ENCODE results near the gene GRIA3.

The GRIA3 gene

DNA sequence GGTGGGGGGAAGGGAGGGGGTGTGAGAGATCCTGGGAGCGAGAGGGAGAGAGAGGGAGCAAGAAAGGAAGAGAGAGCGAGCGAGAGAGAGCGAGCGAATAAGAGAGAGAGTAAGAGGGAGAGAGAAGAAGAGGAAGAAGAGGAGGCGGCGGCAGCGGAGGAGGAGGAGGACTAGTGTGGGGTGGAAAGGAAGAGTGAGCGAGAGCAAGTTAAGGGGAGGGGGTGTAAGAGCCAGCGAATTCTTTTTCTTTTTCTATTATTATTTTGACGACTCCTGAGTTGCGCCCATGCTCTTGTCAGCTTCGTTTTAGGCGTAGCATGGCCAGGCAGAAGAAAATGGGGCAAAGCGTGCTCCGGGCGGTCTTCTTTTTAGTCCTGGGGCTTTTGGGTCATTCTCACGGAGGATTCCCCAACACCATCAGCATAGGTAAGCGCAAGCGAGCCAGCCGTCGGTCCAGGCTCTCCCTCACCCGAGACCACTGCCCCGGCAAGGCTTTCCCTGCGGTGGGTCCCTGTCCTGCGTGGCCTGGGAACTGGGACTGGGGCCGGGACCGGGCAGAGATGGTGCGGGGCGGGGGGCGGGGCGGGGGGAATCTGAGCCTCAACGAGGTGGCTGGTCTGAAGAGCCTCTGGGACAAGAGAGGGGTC lies at the start of gene GRIA3:
Gene GRIA3, plus strand, starts transcription at position 60 of the 647 bp plus-strand sequence. Its CDS starts 258 bp downstream, at position 318.
- DNase-seq, result no peak

DNA sequence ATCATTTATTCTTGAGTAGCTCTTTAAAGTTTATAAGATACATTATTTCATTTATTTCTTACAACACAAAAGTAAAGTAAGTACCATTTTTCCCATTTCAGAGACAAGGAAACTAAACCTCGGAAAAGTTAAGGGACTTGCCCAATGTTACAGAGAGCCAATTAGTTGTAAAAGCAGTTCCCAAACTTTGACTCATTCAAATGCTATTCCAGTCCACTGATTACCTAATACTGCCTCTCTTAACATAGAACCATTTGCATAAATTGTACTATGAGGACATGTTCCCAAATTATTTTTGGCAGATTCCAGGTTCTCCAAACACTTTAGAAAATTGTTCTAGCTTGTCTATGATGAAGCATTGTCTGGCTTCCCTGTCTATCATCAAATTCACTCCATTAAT lies 45.6 kb upstream of the GRIA3 start:
- DNase-seq, result no peak

DNA sequence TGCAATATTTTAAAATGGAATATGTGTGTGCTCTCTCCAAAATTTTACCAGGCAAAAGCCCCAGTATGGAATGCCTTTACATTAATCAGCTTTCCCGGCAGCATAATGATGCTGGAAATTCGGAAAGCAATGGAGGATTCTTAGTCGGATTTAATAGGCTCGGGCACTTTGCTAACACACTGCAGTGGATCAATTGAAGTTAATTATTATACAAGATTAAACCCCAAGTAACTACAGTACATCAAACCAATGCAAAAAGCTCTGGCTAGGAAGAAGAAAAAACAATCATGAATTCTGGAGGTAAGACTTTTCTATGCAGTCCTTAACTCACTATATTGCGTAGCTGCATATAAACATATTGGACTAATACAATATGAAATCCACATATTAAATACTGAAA lies 43.6 kb upstream of the GRIA3 start:
- DNase-seq, result no peak

DNA sequence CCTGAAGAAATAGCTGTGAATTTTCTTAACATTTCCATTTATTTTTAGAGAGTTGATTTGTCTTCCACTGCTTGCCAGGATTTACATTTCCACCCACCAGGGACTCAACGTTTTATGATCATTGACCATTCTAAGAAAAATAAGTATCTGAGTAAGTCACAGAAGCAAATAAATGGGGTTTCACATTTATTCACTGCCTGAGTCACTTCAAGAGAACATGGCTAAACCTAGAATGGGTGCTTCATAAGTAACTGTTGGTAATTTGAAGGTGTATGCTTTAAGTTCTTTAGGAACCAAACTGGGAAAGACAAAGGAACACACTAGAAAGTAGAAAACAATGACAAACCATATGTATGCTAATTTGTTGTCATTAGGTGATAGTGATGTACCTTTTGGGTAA lies 43.2 kb upstream of the GRIA3 start:
- DNase-seq, result no peak

DNA sequence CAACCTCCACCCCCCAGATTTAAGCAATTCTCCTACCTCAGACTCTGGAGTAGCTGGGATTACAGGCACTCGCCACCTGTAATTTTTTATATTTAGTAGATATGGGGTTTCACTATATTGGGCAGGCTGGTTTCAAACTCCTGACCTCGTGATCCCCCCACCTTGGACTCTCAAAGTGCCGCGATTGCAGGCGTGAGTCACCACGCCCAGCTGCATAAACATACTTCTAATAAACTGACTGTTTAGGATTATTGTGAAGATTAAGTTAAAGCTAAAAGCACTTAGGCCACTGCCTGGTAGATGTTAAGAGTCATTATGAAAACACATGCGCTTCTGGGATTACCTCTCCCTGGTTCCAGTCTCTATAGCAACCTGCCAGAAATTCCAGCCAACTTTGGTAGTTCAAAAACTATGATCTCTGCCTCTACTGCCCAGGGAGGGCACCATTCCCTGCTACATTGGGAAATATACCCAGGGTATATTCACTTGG lies 30.2 kb upstream of the GRIA3 start:
- no peak for DNase-seq

DNA sequence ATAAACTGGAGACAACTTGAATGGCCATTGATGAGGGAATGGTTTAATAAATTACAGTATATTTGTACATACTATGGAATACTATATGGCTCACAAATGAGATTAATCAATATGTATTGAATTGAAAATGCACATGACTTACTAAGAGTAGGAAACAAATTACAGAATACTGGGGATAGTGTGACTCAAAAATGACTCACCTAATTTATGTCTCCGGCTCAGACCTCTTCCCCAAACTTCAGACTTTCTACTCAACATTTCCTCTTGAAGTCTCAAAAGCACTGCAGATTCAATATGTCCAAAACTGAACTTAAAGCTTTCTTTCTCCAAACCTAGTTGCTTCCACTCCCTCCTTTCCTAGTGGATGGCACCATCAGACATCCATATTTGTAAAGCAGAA lies 28.8 kb upstream of the GRIA3 start:
- no peak for DNase-seq

DNA sequence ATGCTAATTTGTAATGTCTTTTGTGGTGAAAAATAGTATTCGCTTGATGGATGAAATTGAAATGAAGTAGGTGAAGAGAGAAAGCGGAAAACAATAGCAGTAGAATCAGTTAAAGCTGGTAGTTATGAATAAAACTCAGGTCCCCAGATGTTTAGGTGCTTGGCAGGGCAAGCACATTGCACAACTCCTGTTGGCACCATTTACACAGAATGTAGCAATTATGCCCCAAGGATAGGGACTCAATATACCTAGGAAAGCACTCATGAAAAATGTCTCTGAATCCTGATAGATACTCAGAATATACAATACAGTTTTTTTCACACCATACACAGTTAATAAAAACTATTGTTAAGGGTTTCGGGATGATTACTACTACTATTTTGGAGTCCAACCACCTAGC lies 26.5 kb upstream of the GRIA3 start:
- DNase-seq, result no peak

DNA sequence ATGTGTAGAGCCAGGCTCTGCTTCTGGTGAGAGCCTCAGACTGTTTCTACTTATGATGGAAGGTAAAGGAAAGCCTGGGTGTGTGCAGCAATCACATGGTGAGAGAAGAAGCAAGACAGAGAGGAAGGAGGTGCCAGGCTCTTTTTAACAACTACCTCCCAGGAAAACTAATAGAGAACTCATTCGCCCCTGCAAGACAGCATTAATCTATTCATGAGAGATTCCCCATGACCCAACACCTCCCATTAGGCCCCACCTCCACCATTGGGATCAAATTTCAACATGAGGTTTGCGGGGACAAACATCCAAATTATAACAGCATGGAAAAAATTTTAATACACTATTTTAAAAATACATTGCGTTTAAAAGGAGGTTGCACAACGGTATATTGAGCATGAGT lies 24.7 kb upstream of the GRIA3 start:
- no peak for DNase-seq

DNA sequence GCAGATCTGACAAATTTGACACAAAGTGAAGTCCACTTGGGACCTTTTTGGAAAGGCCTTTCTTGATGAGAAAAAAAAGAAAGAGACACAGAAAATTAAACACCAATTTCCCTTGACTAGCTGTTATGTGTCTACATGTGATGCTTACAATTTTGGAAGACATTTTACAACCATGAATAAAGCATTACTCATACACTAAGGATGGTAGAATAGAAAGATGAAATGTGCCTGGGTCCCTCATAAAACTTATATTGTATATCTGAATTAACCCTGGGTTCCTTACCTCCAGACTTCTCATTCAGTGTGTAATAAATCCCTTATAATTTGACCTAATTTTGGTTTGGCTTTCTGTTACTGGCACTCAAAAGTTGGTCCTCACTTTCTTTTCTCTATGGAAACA lies 16.5 kb upstream of the GRIA3 start:
- no peak for DNase-seq

DNA sequence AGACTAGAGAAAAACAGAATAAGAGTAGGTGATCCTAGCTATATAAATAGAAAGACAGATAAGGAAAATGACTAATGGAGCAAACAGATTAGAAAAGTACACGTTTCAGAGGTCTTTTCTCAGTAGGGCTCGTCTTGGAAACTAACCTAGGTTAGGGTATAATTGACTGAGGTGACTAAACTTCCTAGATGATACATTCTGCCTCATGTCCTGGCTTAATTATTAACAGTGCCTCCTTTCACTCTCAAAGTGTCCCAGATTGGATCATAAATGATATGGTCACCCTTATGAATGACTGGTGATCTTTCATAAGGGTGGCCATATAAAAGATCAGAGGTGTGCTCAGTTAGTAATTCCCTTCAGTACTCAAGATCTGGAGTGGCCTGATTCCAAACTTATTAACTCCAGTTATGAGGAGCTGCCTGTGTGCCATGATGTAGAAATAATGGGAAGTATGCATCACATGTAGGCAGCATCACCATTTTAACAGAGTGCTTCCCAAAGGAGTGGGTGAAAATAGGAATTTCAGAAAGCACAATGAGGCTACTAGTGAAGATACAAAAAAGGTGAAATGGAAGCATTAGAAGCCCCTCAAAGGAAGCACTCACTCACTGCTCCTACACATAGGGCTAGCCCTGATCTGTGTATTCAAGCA lies 14.7 kb upstream of the GRIA3 start:
- DNase-seq, result no peak

DNA sequence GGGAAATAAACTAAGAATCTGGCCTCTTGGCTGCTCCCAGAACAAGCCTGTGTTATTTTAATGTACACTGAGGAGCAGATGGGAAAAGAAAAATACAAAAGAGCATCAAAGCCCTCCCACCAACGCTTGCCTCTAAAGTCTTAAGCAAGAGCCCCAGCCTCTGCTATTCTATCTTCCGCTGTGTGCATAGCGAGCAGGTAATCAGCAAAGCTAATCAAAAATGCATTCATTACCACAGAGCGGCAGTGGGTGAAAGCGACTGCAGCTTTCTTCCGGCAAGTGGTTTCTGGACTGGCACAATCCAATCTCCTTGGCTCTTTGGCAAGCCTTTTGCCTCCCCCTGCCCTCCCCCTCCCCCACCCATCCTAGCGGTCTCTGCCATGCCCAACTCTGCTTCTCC lies 13.5 kb upstream of the GRIA3 start:
- DNase-seq, result no peak

DNA sequence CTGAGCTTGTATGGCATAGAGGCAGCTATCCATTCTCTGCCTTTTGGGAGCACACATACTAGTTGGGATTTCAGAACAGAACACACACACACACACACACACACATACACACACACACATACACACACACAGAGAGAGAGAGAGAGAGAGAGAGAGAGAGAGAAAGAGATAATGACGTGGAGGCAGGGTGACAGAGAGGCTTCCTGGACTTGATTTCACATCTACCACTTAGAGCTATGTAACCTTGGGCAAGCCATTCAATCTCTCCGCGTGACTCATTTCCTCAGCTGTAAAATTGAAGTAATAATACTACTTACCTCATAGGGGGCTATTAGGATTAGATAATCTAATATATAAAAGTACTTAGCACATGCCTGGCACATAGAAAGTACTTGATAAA lies 12.3 kb upstream of the GRIA3 start:
- no peak for DNase-seq

DNA sequence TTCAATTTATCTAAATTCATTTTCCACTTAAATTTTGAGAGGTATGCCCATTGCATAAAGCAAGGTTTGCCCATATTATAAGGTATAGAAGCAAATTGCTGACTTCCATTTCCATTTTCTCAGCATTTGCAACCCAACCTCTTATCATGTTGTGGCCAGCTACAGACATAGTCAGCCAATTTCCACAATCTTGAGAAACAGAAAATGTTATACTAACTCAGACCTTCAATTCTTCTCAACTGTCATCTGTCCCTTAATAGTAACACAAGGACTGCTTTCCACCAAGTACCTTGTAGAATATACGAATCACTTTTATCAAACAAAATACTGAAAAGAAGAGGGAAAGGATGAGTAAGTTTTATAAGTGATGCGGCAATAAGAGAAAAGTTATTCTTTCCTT lies 11.2 kb upstream of the GRIA3 start:
- DNase-seq, result no peak

DNA sequence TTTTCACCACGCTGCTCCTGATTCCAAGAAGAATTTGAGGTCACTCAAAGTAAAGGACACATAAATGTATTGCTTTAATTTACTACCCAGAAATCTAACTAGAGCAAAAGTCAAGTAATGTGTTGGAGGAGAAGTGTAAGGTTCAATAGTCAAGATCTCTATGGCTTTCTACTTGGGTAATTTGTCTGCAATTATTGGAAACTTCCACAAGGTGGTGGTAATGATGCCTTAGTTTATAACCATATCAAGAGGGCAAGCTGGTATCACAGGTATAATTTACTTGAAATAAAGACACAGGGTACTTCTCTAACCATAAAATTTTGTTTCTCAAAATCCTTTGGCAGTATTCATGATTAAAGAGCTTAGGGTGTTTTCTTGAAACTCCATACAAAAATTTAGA lies 10.2 kb upstream of the GRIA3 start:
- DNase-seq, result no peak

DNA sequence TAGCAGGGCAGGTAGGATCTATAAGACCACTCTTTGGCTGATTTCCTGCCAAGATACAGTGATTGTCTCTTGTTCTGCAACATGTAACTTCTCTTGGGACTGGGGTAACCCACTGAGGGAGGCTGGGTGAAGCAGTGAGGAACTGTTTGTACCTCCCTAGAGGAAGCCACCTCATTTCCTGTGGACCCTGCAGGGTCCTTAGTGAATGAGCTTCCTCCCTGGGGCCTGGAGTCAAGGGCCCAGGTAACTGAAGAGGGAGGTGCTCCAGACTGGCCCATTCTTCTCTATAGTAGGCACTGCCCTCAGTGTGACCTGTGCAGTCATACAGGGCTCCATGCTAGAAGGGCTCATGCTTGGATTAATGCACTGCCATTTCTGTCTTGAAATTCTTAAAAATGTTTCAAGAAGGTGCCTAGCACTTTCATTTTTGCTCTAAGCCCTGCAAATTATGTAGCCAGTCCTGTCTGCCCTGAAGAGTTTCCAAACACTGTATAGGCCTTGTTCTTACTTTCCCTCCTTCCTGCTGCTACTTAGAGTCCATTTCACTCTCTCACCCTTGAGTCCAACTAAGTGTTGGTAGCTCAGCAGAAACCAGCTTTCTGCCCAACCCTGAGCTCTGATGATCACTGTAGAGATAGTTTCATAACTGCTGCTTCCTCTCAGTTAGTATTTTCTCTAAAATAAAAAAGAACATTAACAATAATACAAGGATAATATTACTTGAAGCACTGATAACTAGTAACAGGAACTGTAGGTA lies 8.5 kb upstream of the GRIA3 start:
- no peak for DNase-seq

DNA sequence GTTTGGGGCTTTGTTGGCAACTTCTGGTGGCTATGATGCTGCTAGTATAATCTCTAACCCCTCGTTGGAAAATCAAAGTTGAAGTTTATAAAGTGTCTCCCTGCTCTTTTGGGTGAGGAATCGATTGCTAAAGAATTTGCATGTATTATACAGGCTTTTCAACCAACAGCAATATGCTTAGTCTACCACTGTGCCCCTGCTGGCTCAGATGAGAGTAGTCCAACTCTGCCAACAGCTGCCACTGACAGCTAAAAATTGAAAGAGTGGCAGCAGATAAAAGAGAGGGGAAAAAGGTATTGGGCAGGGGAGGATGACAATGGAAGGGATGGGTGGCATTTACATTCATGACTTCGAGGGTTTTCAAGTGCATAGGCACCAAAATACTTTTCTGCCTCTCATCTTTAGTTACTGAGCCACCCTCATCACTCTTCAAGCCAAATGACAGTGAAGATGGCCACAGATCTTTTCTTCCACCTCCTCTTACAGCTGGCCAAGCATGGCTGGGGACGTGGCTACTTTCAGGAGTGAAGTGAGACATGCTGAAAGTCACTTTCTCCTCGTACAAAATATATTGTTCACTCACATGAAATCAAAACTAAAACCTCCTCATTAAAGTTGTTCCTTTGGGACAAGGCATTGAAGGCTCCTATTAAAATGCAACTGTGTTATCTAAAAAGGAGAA lies 2.7 kb upstream of the GRIA3 start:
- DNase-seq, result no peak

DNA sequence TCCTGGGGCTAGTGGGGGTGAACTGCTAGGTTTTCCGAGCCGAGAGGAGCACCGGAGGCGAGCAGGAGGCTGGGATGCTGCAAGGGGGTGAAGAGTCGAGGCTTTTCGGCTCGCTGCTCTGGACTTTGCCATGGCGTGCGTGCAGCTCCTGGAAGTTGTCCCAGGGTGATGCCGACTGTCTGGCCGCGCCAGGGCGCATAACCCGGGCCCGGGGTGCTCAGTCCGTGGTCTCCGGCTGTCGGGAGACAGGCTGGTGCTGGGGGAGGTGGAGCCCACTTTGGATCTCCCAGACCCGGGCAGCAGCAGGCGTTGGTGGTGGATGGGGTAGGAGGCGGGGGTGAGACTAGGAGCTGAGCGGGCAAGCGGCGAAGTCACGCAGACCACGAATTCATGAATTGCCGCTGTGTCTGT lies 793 bp downstream of the GRIA3 start:
- DNase-seq, result no peak

DNA sequence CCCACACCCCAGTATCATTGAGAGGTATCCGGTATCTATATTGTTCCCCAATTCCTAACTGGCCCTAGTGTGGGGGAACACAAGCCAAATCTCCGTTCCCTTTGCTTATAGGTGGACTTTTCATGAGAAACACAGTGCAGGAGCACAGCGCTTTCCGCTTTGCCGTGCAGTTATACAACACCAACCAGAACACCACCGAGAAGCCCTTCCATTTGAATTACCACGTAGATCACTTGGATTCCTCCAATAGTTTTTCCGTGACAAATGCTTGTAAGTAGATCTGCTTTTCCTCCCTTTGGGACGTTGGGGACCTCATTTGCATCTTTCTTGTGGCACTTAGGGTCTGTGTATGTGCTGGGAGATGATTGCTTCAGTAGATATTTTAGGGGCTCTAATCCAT lies 1.6 kb downstream of the GRIA3 start:
- DNase-seq, result no peak

DNA sequence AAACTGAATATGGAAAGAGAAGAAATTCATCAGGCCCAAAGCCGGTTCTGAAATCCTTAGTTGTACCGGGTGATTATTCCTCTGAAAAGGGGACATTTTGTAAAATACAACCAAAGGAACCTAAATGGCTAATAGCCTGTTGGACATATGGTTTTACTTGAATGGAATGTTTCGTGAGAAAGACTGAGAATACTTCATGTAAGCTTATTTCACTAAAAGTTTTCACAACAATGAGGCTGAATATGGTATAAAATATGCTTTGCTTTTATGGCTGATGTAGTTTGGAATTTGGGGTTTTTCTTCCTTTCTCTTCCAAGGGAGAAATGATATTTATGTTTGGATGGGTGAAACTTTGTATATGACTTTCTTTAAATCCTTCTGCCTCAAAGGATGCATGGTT lies 2.7 kb downstream of the GRIA3 start:
- DNase-seq, result no peak

DNA sequence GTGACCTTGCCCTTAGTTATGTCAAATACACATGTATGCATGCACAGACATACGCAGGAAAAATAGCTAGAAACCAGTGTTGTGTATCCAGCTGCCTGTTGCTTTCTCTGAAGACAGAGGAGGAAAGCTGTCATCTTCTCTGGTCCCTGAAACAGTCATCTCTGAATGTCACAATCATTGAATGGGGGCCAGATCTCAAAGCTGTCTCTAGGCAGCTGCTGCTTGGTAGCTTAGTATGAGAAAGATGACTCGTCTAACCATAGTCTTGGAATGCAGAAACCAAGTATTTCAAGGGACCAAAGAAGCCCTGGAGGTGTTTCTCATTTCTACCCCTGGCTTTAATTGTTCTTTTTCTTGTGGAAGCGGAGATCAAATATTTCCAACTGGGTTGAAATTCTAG lies 4.0 kb downstream of the GRIA3 start:
- no peak for DNase-seq

DNA sequence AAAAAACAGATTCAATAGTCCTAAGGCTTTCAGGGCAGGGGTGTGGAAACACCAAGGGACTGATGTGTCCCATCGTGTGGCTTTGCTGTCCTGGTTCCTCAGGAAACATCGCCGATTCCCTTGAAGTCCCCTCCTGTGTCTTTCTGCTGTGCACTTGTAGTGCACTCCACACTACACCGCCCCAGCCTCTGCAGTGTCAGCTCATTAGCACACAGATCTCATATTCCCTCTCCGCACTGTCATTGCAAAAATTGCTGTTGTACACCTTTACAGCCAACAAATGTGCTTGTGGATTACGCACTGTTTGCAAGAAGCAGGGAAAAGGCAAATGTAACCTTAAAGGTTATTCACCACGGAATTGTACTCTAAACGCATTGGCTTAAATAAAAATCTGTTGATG lies 5.3 kb downstream of the GRIA3 start:
- no peak for DNase-seq

DNA sequence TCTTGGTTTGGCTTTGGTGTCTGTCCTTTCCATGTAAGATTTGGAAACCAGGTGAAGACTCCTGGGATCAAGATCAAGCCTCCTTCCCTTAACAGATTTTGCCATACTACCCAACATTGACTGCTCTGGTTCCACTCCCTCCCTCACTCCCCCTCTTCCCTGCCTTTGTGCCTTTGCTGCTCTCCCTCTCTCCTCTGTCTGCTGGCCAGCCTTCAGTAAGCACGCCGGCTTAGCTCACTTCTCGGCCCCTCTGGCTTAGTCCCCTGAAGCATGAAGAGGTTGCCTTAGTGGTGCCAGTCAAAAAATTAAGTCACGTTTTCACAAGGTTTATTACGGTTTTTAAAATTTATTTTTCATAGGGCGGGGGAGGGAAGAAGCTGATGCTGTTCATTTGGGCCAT lies 6.0 kb downstream of the GRIA3 start:
- no peak for DNase-seq

DNA sequence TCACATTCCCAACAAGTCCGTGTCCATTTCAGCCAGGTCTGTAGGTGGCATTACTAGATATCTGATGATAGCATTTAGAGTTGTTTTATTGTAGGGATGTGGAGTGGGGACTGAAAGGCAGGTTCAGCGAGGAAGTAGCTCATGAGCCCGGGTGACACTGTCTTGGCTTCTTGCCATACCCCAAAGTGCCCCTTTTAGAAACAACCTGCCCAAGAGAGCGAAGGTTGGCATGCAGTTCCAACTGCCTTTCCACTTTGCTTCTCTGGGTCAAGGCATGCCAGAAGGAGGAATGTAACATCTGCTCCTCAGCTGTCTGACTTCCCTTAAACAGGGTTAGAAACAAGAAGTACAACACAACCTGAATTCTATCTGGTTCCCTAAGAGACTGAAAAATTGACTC lies 9.0 kb downstream of the GRIA3 start:
- DNase-seq, result no peak

DNA sequence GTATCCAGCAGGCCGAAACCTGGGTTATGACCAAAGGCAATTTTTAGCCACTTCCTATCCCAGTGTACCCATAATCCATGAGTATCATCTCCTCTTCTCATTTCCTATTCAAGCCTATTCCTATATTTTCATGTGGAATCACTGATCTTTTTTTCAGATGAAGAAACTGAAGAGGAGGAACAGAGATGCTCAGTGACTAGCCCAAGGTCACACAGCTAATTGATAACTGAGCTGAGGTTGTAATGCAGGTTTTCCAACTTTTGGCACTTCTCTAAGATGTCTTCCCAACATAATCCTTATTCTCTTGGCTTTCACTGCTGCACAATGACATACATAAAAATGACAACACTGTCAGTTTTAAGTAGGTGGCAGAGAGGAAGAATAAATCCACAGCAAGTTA lies 15.3 kb downstream of the GRIA3 start:
- DNase-seq, result no peak
